BE2C (cell line): ENCODE results near the gene MAD2L2.
A peak's percentile ranks its signal among the peaks of the same experiment; 100 is the strongest.

ENCODE experiments used
- DNase-seq: peaks from one replicate; pipeline ENCODE4 v3.0.0-alpha.2; 2020
- H3K27me3 ChIP-seq: fragments of 250-450 bp; sonication (Bioruptor Pico); 2 replicates; pipeline ENCODE4 v1.5.1; 2020; ENCODE audit warnings: mild to moderate bottlenecking
- H3K36me3 ChIP-seq: fragments of 250-450 bp; sonication (Bioruptor Pico); 2 replicates; pipeline ENCODE4 v1.5.1; 2020; ENCODE audit warnings: mild to moderate bottlenecking
- H3K4me1 ChIP-seq: fragments of 250-450 bp; sonication (Bioruptor Pico); 2 replicates; pipeline ENCODE4 v1.5.1; 2020
- H3K4me3 ChIP-seq: 2 replicates; pipeline ENCODE4 v1.5.1; 2011; ENCODE audit warnings: low read depth, low read length
- H3K9me3 ChIP-seq: fragments of 250-450 bp; sonication (Bioruptor Pico); 2 replicates; pipeline ENCODE4 v1.5.1; 2020
- CTCF ChIP-seq: IDR thresholded peaks from 2 replicates; pipeline ENCODE4 v1.5.1; 2012; ENCODE audit warnings: mild to moderate bottlenecking, low read depth, low read length

The MAD2L2 gene

GRCh38 chr1:11708554-11709350, 27.8 kb upstream of the MAD2L2 start:
- Histone ChIP-seq H3K27me3 (no peaks in the 10 kb centered on the region), H3K4me3 (no peak overlapping the region), H3K9me3 (no peaks in the 10 kb centered on the region), H3K4me1 (peaks cover 10% of the 10 kb centered on the region), H3K36me3 (no peaks in the 10 kb centered on the region)
- DNase-seq = no peak
- no peak for TF ChIP-seq CTCF

- TF ChIP-seq CTCF = no peak
- DNase-seq = peak; percentile 85
- no peaks in the 10 kb centered on the region for H3K27me3 ChIP-seq
- peaks cover 10% of the 10 kb centered on the region for H3K4me1 ChIP-seq
- H3K36me3 ChIP-seq = no peaks in the 10 kb centered on the region
- H3K4me3 ChIP-seq = no peak overlapping the region
- no peaks in the 10 kb centered on the region for H3K9me3 ChIP-seq
Measured at GRCh38 chr1:11707621-11708276, 26.8 kb upstream of the MAD2L2 start.

GRCh38 chr1:11706292-11706691, 25.3 kb upstream of the MAD2L2 start:
- H3K9me3 ChIP-seq = no peaks in the 10 kb centered on the region
- no peak for TF ChIP-seq CTCF
- H3K27me3 ChIP-seq = no peaks in the 10 kb centered on the region
- no peaks in the 10 kb centered on the region for H3K36me3 ChIP-seq
- H3K4me3 ChIP-seq = no peak overlapping the region
- H3K4me1 ChIP-seq = peaks cover 10% of the 10 kb centered on the region
- no peak for DNase-seq

- Histone ChIP-seq H3K36me3 (no peaks in the 10 kb centered on the region), H3K4me1 (peaks cover 10% of the 10 kb centered on the region), H3K9me3 (no peaks in the 10 kb centered on the region), H3K4me3 (no peak overlapping the region), H3K27me3 (no peaks in the 10 kb centered on the region)
- no peak for DNase-seq
- no peak for TF ChIP-seq CTCF
Measured at GRCh38 chr1:11705596-11705995, 24.6 kb upstream of the MAD2L2 start.

GRCh38 chr1:11704691-11705475, 23.9 kb upstream of the MAD2L2 start:
- no peak for DNase-seq
- Histone ChIP-seq H3K36me3 (no peaks in the 10 kb centered on the region), H3K4me1 (peaks cover 10% of the 10 kb centered on the region), H3K27me3 (no peaks in the 10 kb centered on the region), H3K9me3 (no peaks in the 10 kb centered on the region), H3K4me3 (no peak overlapping the region)
- no peak for TF ChIP-seq CTCF
